K562 (cell line): Measurements from ENCODE around the gene SRGAP2C.
"Not testable (repeated sequence)": the region's sequence is repeated elsewhere in the genome, so short reads cannot be mapped to it uniquely, and the experiment has no call there.

Source experiments
- ADNP ChIP-seq: fragments of 200-800 bp; sonication (Bioruptor generic); IDR thresholded peaks from 2 replicates; pipeline ENCODE4 v1.6.1; 2016; ENCODE audit warnings: missing genetic modification characterization, missing compliant biosample characterization
- CGGBP1 ChIP-seq: fragments of 250-450 bp; sonication (Bioruptor Pico); IDR thresholded peaks from 2 replicates; pipeline ENCODE4 v1.9.0; 2021; ENCODE audit warnings: mild to moderate bottlenecking
- ELK1 ChIP-seq: sonication (generic); formaldehyde crosslinking; IDR thresholded peaks from 2 replicates; pipeline ENCODE4 v1.8.1; 2022; ENCODE audit warnings: missing genetic modification reagents
- MAFK ChIP-seq: IDR thresholded peaks from 2 replicates; pipeline ENCODE4 v1.6.1; 2011; ENCODE audit warnings: low read length, improper control_type of control experiment
- POLR2A ChIP-seq: fragments of 450-650 bp; conservative IDR thresholded peaks from 2 replicates; pipeline ENCODE4 v1.6.1; 2016
- ZNF280B ChIP-seq: fragments of 250-450 bp; sonication (Bioruptor Pico); IDR thresholded peaks from 2 replicates; pipeline ENCODE4 v1.5.1; 2021; ENCODE audit warnings: mild to moderate bottlenecking

GRCh38 chr1:121279548-121279898 lies 94.7 kb downstream of the SRGAP2C start:
- not testable (repeated sequence) for TF ChIP-seq ELK1 (CRISPR knock-in tag); CGGBP1 (CRISPR knock-in tag); ADNP; MAFK; ZNF280B (CRISPR knock-in tag); POLR2A
